Body of pancreas (tissue), 4 donors: ENCODE measurements around the gene NUCB2.

ENCODE experiments used
- CTCF ChIP-seq, 7 experiments: fragments of 450-650 bp in 4 of 7; fragments of 200-600 bp in 3 of 7; sonication (generic) in 3 of 7; IDR thresholded peaks; one replicate each; pipeline ENCODE4 v1.5.1; 2016 to 2019; ENCODE audit warnings: antibody characterized with exemption in 7 of 7
- POLR2A ChIP-seq, 3 donors: fragments of 450-650 bp; IDR thresholded peaks; one replicate each; pipeline ENCODE4 v1.6.1; 2016; ENCODE audit warnings: antibody characterized with exemption in 3 of 3, mild to moderate bottlenecking in 2 of 3

- TF ChIP-seq CTCF (IDR thresholded peaks at IDR 0.05) (no peak), POLR2A (IDR thresholded peaks at IDR 0.05) (no peak)
Measured at GRCh38 chr11:17375547-17375946, 99.0 kb downstream of the NUCB2 start.
